Measurements from ENCODE around the gene C1QTNF5. TPM values are rescaled to one million over a fixed set of nuclear protein-coding genes. Genes with fewer than 3 reads are reported as not detected.

C1QTNF5 gene
- polyA plus RNA-seq, 2 of the 4 experiments (the other 2 are of a cell fraction), result not detected

DNA sequence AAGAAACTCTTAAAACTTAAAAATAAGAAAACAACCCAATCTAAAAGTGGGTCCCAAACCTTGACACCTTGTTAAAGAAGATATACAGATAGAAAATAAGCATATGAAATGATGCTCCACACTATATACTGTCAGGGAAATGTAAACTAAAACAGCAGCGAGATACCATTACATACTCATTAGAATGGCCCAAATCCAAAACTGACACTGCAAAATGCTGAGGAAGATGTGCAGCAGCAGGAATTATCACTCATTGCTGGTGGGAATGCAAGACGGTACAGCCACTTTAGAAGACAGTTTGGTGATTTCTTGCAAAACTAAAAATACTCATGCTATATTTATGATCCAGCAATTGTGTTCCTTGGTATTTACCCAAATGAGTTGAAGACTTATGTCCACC, 11.4 kb downstream of the C1QTNF5 start:
- DNase-seq (ENCODE audit: low read depth in 1 of 2, low spot score in 1 of 2) (no peak), ATAC-seq (no peak), FAIRE-seq (no peak)
- Histone ChIP-seq H3K4me1 (no peaks in the 10 kb centered on the region), H3K4me2 (no peak overlapping the region), H3K4me3 (no peak overlapping the region), H3K9me3 (no peaks in the 10 kb centered on the region), H3K27ac (no peak overlapping the region)
- 53% methylated on average over 2 of the region's 2 CpGs for WGBS (ENCODE audit: missing lambda C conversion rate)
- CTCF ChIA-PET, result interaction anchor here (0.9 to 11.6 kb wide), 2 partner anchors 12 to 27 kb away, joined by 3 to 160 read pairs; partner anchors contain the start of gene C1QTNF5
- POLR2A ChIA-PET, result interaction anchor here (0.6 kb wide), 1 partner anchor 9 kb away, joined by 8 read pairs; no protein-coding TSS in a partner anchor
- TF ChIP-seq RARB (CRISPR knock-in tag; IDR thresholded peaks at IDR 0.05), result no peak
- TF ChIP-seq, protein P1, sequence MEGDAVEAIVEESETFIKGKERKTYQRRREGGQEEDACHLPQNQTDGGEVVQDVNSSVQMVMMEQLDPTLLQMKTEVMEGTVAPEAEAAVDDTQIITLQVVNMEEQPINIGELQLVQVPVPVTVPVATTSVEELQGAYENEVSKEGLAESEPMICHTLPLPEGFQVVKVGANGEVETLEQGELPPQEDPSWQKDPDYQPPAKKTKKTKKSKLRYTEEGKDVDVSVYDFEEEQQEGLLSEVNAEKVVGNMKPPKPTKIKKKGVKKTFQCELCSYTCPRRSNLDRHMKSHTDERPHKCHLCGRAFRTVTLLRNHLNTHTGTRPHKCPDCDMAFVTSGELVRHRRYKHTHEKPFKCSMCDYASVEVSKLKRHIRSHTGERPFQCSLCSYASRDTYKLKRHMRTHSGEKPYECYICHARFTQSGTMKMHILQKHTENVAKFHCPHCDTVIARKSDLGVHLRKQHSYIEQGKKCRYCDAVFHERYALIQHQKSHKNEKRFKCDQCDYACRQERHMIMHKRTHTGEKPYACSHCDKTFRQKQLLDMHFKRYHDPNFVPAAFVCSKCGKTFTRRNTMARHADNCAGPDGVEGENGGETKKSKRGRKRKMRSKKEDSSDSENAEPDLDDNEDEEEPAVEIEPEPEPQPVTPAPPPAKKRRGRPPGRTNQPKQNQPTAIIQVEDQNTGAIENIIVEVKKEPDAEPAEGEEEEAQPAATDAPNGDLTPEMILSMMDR (IDR thresholded peaks at IDR 0.05), result no peak
- TF ChIP-seq POLR2A (IDR thresholded peaks at IDR 0.05; ENCODE audit: low read length), result no peak
- TF ChIP-seq SMC3 (IDR thresholded peaks at IDR 0.05), result no peak
- no peak for TF ChIP-seq POLR2AphosphoS2 (conservative IDR thresholded peaks at IDR 0.05; ENCODE audit: low read length)
- no peak for TF ChIP-seq MAZ (IDR thresholded peaks at IDR 0.05; ENCODE audit: borderline replicate concordance, low read depth, low read length)
- TF ChIP-seq HOXA7 (CRISPR knock-in tag; IDR thresholded peaks at IDR 0.05), result no peak
- TF ChIP-seq, protein P2, sequence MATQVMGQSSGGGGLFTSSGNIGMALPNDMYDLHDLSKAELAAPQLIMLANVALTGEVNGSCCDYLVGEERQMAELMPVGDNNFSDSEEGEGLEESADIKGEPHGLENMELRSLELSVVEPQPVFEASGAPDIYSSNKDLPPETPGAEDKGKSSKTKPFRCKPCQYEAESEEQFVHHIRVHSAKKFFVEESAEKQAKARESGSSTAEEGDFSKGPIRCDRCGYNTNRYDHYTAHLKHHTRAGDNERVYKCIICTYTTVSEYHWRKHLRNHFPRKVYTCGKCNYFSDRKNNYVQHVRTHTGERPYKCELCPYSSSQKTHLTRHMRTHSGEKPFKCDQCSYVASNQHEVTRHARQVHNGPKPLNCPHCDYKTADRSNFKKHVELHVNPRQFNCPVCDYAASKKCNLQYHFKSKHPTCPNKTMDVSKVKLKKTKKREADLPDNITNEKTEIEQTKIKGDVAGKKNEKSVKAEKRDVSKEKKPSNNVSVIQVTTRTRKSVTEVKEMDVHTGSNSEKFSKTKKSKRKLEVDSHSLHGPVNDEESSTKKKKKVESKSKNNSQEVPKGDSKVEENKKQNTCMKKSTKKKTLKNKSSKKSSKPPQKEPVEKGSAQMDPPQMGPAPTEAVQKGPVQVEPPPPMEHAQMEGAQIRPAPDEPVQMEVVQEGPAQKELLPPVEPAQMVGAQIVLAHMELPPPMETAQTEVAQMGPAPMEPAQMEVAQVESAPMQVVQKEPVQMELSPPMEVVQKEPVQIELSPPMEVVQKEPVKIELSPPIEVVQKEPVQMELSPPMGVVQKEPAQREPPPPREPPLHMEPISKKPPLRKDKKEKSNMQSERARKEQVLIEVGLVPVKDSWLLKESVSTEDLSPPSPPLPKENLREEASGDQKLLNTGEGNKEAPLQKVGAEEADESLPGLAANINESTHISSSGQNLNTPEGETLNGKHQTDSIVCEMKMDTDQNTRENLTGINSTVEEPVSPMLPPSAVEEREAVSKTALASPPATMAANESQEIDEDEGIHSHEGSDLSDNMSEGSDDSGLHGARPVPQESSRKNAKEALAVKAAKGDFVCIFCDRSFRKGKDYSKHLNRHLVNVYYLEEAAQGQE (IDR thresholded peaks at IDR 0.05), result no peak
- no peak for TF ChIP-seq HOXB13 (CRISPR knock-in tag; IDR thresholded peaks at IDR 0.05; ENCODE audit: low read depth)
- no peak for TF ChIP-seq TFCP2L1 (CRISPR knock-in tag; IDR thresholded peaks at IDR 0.05)
- TF ChIP-seq, protein P3, sequence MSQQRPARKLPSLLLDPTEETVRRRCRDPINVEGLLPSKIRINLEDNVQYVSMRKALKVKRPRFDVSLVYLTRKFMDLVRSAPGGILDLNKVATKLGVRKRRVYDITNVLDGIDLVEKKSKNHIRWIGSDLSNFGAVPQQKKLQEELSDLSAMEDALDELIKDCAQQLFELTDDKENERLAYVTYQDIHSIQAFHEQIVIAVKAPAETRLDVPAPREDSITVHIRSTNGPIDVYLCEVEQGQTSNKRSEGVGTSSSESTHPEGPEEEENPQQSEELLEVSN (IDR thresholded peaks at IDR 0.05; ENCODE audit: borderline replicate concordance, low read depth), result no peak
- TF ChIP-seq FOSL2 (IDR thresholded peaks at IDR 0.05), result no peak
- no peak for TF ChIP-seq FOSL2 (CRISPR knock-in tag; IDR thresholded peaks at IDR 0.05)
- TF ChIP-seq, protein P4, sequence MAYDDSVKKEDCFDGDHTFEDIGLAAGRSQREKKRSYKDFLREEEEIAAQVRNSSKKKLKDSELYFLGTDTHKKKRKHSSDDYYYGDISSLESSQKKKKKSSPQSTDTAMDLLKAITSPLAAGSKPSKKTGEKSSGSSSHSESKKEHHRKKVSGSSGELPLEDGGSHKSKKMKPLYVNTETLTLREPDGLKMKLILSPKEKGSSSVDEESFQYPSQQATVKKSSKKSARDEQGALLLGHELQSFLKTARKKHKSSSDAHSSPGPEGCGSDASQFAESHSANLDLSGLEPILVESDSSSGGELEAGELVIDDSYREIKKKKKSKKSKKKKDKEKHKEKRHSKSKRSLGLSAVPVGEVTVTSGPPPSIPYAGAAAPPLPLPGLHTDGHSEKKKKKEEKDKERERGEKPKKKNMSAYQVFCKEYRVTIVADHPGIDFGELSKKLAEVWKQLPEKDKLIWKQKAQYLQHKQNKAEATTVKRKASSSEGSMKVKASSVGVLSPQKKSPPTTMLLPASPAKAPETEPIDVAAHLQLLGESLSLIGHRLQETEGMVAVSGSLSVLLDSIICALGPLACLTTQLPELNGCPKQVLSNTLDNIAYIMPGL (CRISPR knock-in tag; IDR thresholded peaks at IDR 0.05; ENCODE audit: borderline replicate concordance), result no peak
- TF ChIP-seq NPAS2 (CRISPR knock-in tag; IDR thresholded peaks at IDR 0.05; ENCODE audit: borderline replicate concordance), result no peak
- TF ChIP-seq CHD2 (IDR thresholded peaks at IDR 0.05; ENCODE audit: low read length, partially characterized antibody), result no peak
- TF ChIP-seq, protein P5, sequence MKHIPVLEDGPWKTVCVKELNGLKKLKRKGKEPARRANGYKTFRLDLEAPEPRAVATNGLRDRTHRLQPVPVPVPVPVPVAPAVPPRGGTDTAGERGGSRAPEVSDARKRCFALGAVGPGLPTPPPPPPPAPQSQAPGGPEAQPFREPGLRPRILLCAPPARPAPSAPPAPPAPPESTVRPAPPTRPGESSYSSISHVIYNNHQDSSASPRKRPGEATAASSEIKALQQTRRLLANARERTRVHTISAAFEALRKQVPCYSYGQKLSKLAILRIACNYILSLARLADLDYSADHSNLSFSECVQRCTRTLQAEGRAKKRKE (CRISPR knock-in tag; IDR thresholded peaks at IDR 0.05; ENCODE audit: low read depth), result no peak

DNA sequence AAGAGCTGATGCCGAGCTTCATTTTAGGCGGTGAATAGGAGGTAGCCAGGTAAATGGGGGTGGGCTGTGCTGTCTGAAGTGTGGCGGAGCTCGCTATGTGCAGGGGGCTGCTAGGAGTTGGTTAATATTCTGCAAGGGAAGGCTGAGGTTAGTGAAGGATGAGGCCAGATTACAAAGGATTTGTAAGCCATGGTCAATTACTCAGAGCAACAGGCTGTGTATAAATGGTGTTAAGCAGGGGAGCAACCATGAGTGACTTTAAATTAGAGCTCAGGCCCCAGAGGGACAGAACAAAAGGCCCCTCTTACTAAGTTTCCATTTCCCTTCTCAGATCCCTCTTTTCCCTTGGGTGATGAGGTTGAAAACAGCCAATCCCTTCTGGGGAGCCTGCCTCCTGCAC, 16.5 kb downstream of the C1QTNF5 start:
- POLR2A ChIA-PET, result no interaction called here
- H3K4me3 ChIP-seq, result no peak overlapping the region
- WGBS (ENCODE audit: missing lambda C conversion rate), result 56% methylated on average over 4 of the region's 4 CpGs
- ATAC-seq, result no peak
- no peaks in the 10 kb centered on the region for H3K9me3 ChIP-seq
- peaks cover 16% of the 10 kb centered on the region for H3K4me1 ChIP-seq
- CTCF ChIA-PET, result interaction anchor here (0.5 to 11.6 kb wide), 39 partner anchors 9 to 222 kb away, joined by 3 to 160 read pairs (median 5); partner anchors contain the start of genes C1QTNF5, C2CD2L, CBL and RNF26
- H3K4me2 ChIP-seq, result no peak overlapping the region
- no peak overlapping the region for H3K27ac ChIP-seq
- FAIRE-seq, result no peak
- no peak for DNase-seq (ENCODE audit: low read depth in 1 of 2, low spot score in 1 of 2)
- TF ChIP-seq KDM1A (IDR thresholded peaks at IDR 0.05; ENCODE audit: low read depth), result no peak
- no peak for TF ChIP-seq NR3C1 (IDR thresholded peaks at IDR 0.05)
- TF ChIP-seq, protein P6, sequence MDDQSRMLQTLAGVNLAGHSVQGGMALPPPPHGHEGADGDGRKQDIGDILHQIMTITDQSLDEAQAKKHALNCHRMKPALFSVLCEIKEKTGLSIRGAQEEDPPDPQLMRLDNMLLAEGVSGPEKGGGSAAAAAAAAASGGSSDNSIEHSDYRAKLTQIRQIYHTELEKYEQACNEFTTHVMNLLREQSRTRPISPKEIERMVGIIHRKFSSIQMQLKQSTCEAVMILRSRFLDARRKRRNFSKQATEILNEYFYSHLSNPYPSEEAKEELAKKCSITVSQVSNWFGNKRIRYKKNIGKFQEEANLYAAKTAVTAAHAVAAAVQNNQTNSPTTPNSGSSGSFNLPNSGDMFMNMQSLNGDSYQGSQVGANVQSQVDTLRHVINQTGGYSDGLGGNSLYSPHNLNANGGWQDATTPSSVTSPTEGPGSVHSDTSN (IDR thresholded peaks at IDR 0.05), result no peak
- TF ChIP-seq MYC (IDR thresholded peaks at IDR 0.05; ENCODE audit: borderline replicate concordance, low read length), result no peak
- no peak for TF ChIP-seq MAFK (IDR thresholded peaks at IDR 0.05; ENCODE audit: partially characterized antibody)
- TF ChIP-seq EP300 (IDR thresholded peaks at IDR 0.05), result no peak
- TF ChIP-seq, protein P7, sequence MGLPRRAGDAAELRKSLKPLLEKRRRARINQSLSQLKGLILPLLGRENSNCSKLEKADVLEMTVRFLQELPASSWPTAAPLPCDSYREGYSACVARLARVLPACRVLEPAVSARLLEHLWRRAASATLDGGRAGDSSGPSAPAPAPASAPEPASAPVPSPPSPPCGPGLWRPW (IDR thresholded peaks at IDR 0.05), result no peak
- no peak for TF ChIP-seq RARB (CRISPR knock-in tag; IDR thresholded peaks at IDR 0.05)
- TF ChIP-seq RAD21 (conservative IDR thresholded peaks at IDR 0.05 in 1 of 2, IDR thresholded peaks at IDR 0.05 in 1 of 2), result no peak
- TF ChIP-seq, protein P8, sequence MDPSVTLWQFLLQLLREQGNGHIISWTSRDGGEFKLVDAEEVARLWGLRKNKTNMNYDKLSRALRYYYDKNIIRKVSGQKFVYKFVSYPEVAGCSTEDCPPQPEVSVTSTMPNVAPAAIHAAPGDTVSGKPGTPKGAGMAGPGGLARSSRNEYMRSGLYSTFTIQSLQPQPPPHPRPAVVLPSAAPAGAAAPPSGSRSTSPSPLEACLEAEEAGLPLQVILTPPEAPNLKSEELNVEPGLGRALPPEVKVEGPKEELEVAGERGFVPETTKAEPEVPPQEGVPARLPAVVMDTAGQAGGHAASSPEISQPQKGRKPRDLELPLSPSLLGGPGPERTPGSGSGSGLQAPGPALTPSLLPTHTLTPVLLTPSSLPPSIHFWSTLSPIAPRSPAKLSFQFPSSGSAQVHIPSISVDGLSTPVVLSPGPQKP (IDR thresholded peaks at IDR 0.05; ENCODE audit: low read depth, low read length), result no peak
- TF ChIP-seq POLR2A (IDR thresholded peaks at IDR 0.05; ENCODE audit: low read length), result no peak
- TF ChIP-seq HDAC2 (IDR thresholded peaks at IDR 0.05), result no peak
